Cortex of kidney (tissue), 1 donor: ENCODE data around the gene ATF6B.
"Not testable (repeated sequence)": the region's sequence is repeated elsewhere in the genome, so short reads cannot be mapped to it uniquely, and the experiment has no call there.

ENCODE experiments used
- DNase-seq: peaks from one replicate; lab custom pipeline; 2025; lab: John Stamatoyannopoulos, UW

The ATF6B gene

DNA sequence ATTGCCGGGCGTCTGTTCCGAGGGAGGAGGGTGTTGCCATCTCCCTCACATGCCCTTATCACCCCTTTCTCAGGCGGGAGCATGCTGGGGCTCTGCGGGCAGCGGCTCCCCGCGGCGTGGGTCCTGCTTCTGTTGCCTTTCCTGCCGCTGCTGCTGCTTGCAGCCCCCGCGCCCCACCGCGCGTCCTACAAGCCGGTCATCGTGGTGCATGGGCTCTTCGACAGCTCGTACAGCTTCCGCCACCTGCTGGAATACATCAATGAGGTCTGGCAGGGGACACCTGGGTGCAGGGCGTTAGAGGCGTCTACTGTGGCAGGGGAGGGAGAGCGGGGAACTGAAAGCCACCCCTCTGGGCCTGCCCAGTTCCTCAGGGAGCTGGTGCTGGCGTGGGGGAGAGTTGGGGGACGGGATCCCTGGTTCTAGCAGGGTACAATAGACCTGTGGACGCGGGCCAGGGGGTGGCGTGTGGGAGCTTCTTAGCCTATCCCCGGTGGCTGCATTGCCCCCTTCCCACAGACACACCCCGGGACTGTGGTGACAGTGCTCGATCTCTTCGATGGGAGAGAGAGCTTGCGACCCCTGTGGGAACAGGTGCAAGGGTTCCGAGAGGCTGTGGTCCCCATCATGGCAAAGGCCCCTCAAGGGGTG lies 26.6 kb upstream of the ATF6B start:
- no peak for DNase-seq

DNA sequence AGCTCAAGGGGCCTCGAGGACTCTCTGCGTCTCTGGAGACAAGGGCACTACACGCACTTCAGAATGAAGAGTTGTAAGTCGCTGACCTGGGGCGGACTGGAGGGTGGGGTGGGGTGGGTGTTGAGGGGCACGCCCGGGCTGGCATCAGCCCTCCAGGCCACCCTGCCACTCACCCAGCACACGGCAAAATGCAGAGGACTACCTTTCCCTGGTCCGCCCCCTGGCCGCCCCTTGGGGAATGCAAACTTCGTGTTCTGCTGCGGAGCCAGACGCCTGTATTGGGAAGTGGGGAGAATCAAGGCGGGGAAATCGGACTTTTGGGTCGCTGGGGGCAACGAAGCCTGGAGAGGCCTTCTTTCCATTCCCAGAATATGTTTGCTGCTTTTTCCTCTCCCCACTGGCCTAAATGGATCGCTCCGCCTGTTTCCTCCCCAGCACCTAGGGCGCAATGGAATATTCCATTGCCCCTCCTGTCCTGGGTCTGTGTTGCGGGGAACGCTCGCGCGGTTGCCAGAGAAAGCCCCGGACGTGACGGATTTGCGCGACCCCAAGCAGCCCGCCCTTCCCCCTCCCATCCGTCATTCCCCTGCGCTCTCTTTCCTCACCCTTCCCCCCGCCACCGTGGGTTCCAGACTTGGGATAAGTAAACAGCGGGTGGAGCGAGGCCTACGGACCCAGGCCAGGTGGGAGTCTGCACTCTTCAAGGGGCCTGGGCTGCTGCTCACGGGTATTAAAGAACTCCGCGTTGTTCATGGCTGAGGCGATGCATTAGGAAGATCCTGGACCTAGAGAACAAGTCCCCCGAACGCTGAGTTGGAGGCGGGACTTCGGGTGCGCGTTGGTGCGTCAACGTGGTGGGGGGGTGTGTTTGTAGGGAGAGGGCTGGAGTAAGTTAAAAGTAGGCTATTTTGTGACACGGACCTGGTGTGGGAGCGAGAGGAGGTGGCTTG lies 25.8 kb upstream of the ATF6B start, which contains the start of gene PPT2:
TSS of gene PPT2 (plus strand) at position 578 of the 950 bp plus-strand sequence. CDS start 454 bp downstream, outside the sequence.
- DNase-seq: no peak

DNA sequence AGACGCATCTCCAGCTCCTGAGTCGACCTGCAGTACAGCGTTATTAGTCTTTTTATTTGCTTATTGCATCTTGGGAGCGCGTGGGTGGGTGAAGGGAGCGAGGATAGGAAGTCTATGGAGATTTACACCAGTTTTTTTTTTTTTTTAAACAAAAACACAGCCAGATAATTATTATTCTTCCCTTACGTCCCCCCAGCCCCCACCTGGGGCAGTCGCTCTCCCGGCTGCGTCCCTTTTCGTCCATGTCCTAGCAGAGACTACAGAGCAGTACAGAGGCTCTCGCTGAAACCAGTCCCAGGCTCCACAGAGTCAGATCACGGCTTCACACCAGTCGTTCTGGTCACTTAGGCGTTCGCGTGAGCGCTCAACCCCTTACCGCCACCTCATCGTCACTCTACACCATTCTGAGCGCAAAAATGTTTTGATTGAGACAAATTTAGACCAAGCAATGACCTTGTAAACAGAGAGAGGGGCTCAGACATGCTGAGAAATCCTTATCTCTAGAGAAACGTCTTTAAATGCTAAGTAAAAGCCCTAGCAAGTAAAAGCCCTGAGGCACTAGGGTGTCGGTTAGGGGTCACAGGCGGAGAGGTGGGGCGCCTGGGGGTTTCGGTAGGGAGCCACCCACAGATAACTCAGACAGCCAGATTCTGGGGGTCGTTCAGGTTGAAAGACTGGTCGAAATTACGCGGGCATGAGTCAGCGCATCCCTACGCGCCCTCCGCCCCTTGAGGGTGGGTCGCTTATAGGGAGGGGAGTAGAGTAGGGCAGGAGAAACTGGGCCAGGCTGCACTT lies 24.9 kb upstream of the ATF6B start:
- DNase-seq: no peak

DNA sequence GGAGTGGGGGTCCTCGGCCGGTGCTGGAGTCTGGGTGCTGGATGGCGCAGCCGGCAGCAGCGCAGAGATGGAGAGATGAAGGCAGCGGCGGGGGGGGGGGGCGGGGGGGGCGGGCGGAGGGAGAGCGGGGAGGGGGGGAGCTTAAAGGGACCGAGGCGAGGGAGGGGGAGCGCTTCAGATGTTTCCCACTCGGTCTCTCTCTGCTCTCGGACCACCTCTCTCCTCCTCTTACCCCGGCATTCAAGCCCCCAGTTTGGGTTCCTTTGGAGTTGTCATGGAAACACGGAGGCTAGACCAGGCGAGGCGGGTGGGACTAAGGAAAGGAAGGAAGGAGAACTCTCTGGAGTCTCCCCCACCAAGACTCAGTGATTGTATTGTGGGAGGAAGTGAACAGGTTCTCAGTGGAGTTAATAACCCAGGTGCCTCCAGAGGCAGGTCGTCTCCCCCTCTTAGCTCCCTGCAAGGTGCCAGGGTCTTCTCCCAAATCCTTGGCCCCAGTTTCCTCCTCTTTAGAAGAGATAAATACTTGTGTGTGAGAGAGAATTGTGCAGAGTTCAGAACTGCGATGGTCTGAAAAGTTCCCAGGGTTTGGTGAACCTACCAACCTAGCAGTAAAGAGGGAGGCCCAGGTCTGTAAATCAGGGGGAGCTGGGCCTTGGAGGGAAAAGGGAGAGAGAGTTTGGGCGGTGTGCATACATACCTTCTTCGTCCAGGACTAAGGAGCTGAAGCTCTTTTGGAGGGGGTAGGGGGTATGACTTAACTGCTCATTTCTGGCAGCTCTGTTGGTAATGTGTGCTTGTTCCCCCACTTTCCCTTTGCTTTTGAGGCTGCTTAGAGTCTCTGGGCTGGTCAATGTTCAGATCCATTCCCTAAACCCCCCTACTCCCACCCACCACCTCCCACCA lies 24.1 kb upstream of the ATF6B start, which contains the start of gene PRRT1:
TSS of gene PRRT1 (minus strand) at position 77 of the 906 bp plus-strand sequence. CDS start 112 bp downstream, outside the sequence.
- no peak for DNase-seq

DNA sequence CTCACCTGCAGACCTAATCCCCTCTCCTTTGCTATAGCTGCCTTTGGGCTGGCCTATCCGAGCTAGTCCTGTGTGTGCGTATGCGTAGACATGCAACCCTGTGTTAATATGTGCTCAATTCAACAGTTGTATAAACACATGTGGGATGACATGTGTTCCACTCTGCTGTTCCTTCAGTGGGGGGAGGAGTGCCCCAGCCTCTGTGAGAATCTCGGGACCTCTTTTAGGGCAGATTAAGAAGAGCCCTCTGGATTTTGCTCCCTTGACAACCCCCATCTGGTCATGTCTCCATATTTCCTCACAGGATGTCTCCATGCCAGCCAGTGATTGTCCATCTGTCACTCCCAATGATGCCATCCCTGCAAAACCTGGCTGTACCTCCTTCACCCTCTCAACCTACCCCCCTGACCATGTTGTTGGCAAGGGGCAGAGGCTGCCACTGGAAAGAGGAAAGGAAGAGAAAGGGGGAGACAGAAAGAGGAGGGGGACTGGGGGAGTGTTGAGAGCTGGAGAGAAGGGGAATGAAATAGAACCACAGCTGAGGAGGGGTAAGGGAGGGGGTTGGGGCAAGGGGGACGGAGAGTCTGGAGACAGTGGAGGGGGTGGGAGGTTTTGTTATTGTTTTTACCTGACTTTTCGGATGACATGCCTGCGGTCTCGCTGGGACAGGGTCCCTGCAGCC lies 23.3 kb upstream of the ATF6B start:
- DNase-seq: no peak

DNA sequence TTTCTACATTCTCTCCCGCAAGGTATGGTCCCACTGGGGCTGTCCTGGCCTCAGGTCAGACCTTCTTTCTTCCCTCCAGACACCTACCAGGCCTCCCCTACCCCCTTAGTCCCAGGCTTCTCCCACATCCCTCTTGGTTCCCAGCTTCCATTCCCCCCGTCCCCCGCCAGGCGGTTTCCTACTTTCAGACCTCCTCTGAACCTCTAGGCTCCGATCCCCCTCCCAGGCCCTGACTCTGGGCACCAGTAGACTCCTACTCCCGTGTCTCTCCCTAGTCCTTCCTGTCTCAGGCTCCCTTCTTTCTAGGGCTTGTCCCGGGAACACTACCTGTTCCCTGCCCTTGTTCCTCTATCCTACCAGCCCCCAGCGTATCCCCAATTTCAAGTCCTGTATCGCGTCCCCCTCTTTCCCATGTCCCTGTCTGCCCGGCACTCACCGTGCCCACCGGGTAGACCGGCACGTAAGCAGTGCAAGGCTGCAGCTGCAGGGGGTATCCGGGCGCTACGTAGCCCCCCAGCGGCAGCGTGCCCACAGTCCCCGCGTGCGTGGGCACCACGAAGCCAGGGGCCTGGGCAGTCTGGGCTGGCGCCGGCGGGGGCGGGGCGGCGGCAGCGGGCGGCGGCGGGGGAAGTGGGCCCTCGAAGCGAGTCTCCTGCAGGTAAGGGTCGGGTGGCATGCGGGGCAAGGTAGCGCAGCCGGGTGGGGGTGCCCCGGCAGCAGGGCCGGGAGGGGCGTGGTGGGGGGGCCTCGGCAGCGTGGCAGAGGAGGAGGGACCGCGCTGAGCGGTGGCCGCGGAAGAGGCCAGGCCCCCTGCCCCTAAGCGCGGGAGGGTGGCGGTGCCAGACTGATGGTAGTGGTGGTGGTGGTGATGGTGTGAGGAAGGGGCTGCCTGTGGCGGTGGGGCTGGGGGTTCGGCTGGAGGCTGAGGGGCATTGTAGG lies 22.2 kb upstream of the ATF6B start:
- no peak for DNase-seq

DNA sequence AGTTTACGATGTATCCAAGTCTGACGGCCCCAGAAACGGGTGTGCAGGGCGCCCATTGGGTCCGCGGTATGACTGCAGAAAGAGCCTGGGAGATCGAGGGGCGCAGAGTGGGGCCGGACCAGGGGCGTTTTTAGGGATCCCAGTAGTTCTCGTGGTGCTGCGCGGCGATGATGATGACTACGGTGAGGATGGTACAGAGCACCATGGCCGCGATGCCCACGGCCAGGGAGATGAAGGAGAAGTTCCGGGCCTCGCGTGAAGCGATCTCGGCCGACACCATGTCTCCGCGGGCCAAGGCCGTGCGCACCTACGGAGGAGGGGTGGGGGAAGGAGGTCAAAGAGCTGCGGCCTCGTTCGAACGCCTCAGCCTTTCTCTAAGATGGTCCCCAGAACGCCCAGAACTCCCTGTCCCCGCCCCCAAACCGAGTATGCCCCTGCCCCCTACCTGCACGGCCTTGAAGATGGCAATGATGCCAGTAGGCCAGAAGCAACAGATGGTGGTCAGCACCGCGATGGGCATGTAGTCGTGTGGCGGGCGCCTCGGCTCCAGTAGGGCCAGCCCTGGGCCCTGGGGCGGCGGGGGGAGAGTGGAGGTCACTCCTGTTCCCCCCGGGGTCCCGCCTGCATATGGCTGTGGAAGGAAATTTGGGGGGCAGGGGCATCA lies 21.2 kb upstream of the ATF6B start:
- DNase-seq: no peak

DNA sequence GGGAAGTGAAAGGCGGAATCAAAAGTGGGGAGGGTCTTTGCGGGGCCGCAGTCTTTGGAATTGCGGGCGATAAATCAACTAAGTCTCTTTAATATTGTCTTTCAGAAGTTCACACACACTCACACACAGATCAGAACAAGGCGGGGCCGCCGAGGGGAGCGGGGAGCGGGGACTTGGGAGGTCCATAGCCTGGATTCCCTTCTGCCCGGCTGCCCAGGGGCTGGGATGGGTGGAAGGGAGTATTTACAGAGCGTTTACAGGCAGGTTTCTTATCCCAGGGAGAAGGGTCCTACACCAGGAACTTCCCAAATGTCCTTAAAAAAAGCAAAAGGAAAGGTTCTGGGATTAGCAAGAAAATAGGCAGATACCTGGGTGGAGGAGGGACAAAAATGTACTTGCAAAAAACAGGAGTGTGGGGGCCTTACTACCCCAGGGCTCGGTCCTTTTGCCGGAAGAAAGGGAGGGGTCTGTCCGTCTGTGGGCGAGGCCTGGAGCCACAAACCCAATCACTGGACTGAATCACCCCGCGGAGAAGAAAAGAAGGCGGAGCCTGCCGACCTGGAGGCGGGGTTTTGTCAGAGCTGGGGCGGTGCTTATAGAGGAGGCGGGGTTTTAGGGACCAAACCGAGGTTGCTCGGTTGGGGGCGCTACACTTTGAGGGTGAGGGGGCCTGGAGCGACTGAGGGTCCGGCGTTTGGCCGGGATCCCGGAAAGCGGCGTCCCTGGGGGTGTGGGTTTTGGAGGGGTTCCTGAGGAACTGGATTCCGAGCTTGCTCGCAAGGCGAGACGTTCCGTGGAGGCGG lies 20.4 kb upstream of the ATF6B start:
- DNase-seq: no peak

DNA sequence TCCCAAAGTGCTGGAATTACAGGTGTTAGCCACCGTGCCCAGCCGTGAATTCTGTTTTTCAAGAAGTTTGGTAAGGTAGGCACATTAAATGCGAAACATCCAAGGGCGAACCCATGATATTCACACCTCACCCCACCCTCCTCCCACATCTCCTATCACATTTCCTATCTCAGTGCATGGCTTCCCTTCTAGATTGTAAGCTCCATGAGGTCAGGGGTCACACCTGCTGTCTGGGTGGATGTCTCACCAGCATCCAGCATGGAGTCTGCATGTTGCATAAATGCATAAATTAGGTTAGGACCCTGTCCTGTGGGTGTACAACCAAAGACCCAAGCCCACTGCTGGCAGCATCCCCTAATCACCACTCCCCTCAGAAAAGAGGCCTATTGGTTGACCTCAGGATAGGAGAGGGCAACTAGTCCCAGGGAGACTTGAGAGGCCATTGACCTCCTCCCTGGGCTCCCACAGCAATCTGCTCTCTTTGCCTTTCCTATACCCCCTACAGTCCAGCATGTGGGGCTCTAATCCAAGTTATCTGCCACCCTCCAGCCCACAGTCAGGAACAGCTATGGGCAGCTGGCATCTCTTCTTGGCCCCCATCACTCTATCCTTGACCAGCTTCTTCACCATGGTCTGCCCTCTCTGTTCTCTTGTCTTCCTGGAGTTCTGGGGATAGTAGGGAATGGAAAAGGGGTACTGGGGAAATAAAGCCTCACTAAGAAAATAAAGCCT lies 19.5 kb upstream of the ATF6B start:
- no peak for DNase-seq

DNA sequence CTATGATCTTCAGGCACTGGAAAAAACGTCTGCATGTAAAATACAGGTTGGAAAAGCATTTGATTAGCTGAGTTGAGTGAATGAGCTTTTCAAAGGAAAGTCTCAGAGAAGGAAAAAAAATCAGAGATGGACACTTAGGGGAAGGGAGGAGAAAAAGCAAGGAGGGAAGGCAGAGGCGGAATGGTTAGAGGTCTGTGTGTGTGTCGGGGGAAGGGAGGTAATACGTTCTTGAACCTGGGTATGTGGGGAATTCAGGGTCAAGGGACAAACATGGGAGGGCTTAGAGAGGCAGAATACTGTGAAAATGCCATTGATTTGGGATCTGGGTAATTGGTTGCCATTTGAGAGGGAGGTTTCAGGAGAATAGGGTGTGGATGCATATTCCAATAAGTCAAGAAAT lies 18.6 kb upstream of the ATF6B start:
- no peak for DNase-seq

DNA sequence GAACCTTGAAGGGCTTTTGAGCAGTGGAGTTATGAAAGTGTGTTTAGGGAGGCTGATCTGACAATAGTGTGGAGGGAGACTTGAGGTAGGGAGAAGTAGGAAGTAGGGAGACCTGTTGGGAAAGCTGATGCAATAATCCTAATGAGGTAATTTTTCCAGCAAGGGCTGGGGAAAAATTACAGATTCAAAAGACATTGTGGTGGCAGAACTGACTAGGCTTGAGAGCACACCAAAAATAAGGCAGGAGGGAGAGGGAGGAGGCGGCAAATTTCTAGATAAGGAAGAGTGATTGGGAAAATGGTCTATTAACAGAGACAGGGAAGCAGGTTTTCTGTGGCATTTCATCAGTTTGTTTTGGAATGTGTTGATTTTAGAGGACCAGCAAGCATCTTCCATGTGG lies 18.2 kb upstream of the ATF6B start:
- no peak for DNase-seq

DNA sequence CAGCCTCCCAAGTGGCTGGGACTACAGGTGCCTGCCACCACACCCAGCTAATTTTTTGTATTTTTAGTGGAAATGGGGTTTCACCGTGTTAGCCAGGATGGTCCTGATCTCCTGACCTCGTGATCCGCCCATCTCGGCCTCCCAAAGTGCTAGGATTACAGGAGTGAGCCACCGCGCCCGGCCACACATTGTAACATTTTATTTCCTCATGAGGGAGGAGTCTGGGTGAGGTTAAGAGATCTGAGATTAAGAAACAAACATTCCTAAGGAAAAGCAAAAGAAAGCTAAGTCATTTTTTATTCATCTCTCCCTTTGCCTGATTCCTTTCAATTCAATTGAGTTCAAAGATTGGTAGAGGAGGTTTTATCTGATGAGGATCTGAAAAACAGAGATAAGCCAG lies 16.2 kb upstream of the ATF6B start:
- DNase-seq: not testable (repeated sequence)

DNA sequence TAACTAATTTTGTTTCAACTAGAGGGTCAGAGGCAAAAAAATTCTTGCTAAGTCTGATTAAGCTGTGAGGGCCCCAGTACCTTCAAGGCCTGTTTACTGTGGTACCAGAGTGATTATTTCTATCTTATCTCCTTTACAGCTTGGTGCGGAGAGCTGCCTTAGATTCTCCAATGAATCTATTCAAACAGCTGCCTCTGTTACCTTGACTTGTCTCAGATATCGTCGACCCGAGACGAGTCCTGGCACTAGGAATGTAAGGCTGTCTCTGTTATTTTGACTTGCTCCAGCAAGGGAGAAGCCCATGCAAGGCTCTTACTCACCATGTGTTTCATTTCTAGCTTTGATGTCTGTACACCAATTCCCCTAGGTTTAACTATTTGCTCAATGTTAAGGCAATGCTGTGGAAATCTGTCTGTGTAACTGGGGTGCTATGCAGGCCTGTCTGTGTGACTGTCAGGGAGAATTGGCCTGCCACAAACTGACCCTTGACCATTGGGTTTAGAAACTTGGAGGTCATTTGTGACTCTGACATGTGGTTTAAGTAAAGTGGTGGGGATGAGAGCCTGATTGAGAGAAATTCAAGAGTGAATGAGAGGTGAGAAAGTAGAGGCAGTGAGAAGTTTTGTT lies 12.5 kb upstream of the ATF6B start:
- no peak for DNase-seq

DNA sequence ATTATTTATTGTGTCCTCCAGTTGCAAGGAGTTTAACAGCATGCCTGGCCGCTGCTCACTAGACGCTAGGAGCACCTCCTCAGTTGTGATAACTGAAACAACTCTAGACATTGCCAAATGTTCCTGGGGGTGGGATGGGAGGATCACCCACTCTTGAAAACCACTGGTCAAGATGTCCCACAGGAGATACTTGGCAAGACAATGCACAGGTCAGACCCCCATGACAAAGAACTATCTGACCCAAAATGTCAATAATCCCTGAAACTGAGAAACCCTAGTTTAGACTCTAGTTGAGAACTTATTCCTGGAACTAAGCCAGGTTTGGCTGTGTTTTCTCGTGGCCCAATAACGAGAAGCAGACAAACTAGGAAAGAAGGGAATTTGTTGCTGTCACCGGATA lies 11.5 kb upstream of the ATF6B start:
- no peak for DNase-seq

DNA sequence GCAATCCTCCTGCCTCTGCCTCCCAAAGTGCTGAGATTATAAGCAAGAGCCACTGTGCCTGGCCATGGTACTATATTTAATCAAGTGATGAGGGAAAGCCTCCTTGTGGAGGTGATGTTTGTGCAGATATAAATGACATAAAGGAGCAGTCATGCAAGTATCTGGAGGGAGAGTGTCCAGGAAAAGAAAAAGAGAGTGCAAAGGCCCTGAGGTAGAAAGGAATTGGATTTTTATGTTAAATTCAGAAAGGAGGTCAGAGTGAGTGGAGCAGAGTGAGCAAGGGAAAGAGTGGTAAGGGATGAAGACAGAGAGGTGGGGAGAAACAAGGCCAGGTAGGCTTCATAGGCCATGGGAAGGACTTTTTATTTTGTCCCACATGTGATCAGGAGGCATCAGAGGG lies 9.4 kb upstream of the ATF6B start:
- no peak for DNase-seq

DNA sequence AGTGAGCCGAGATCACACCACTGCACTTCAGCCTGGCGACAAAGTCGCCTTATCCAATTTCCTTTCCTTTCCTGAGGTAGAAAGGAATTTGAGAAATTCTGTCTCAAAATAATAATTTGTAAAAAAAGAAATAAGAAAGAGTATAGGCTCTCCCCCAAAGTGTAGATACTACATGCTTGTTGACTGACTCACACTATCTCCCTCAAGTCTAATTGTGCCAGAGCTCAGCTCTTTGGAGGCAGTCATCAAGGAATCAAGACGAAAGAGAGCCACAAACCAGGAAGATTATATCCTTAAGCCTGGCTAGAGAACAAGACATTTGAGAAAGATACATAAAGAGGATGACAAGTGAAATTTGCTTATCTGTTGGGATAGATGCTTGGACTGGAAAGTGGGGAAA lies 5.7 kb upstream of the ATF6B start:
- no peak for DNase-seq

DNA sequence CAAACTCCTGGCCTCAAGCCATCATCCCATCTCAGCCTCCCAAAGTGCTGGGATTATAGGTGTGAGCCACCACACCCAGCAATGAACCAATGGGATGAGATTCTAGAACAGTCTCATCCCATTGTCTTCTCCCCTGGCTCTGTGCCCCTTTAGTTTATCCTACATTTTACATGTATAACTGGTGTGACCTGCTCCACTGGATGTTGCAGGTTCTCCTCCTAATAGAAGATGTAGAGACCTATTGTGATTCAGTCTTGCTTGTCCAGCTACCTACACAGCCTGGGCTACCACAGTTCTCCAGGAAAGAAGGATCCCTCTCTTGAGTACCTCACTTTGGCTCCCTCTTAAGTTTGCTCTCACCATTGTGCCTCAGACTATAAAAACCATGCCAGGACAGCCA lies 4.1 kb upstream of the ATF6B start:
- no peak for DNase-seq
